OCI-M2 (cell line): Measurements from ENCODE around the gene RILPL1.
"Not testable (repeated sequence)": the region's sequence is repeated elsewhere in the genome, so short reads cannot be mapped to it uniquely, and the experiment has no call there.

Experiments
- DNase-seq: peaks from one replicate; lab custom pipeline; 2025; ENCODE audit not compliant: unreplicated experiment; lab: John Stamatoyannopoulos, UW

RILPL1 gene

GRCh38 chr12:123472438-123472849, 61.1 kb downstream of the RILPL1 start:
- no peak for DNase-seq

- no peak for DNase-seq
Measured at GRCh38 chr12:123471374-123472068, 62.0 kb downstream of the RILPL1 start.

GRCh38 chr12:123469978-123470377, 63.5 kb downstream of the RILPL1 start:
- DNase-seq, result no peak

GRCh38 chr12:123468786-123469185, 64.7 kb downstream of the RILPL1 start:
- no peak for DNase-seq

GRCh38 chr12:123465084-123465483, 68.4 kb downstream of the RILPL1 start:
- no peak for DNase-seq

GRCh38 chr12:123463174-123463573, 70.3 kb downstream of the RILPL1 start:
- not testable (repeated sequence) for DNase-seq

- DNase-seq, result peak; percentile 55
Measured at GRCh38 chr12:123457980-123458779, 75.3 kb downstream of the RILPL1 start, which contains the start of gene SNRNP35. Gene SNRNP35, plus strand, starts transcription at chr12:123458139. Its CDS starts 7,402 bp downstream, at chr12:123465541.

- no peak for DNase-seq
Measured at GRCh38 chr12:123453165-123453564, 80.4 kb downstream of the RILPL1 start.

- DNase-seq, result not testable (repeated sequence)
Measured at GRCh38 chr12:123452276-123452550, 81.3 kb downstream of the RILPL1 start.

- no peak for DNase-seq
Measured at GRCh38 chr12:123450636-123451035, 82.9 kb downstream of the RILPL1 start.

- no peak for DNase-seq
Measured at GRCh38 chr12:123449856-123450255, 83.7 kb downstream of the RILPL1 start.

- DNase-seq, result no peak
Measured at GRCh38 chr12:123449249-123449733, 84.2 kb downstream of the RILPL1 start.

- DNase-seq, result no peak
Measured at GRCh38 chr12:123446333-123446713, 87.2 kb downstream of the RILPL1 start.

- no peak for DNase-seq
Measured at GRCh38 chr12:123445388-123446332, 87.9 kb downstream of the RILPL1 start.

GRCh38 chr12:123444092-123445026, 89.2 kb downstream of the RILPL1 start:
- no peak for DNase-seq

- DNase-seq, result no peak
Measured at GRCh38 chr12:123442774-123443173, 90.7 kb downstream of the RILPL1 start.

- no peak for DNase-seq
Measured at GRCh38 chr12:123441523-123442164, 91.9 kb downstream of the RILPL1 start.

- DNase-seq, result peak; percentile 9
Measured at GRCh38 chr12:123436017-123436964, 97.2 kb downstream of the RILPL1 start, which contains the start of gene RILPL2. Gene RILPL2, minus strand, starts transcription at chr12:123436684. Its CDS starts 264 bp downstream, at chr12:123436420.
